Measurements from ENCODE around the gene GNA14. TPM values are rescaled to one million over a fixed set of nuclear protein-coding genes. Genes with fewer than 3 reads are reported as not detected.

Gene GNA14
- total RNA-seq, 1 experiment from 2014 or later = 0.37 TPM

DNA sequence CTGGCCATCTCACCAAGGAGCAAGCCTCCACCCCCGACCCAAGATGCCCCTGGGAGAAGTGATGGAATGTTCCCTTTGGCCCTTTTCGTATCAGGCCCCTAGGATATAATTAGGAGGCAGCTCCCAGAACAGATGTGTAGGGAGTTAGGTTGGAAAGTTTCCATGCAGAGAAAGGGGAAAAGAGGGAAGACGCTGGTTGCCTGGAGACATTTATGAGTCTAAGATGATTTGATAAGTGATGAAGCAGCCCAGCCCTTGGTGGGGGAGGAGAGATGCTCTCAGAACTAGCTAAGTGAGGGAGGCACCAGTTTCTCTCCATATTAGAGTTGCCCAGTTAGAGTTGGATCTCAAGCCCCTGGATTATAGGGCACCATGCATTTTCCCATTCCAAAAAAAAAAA, 137.5 kb downstream of the GNA14 start:
- no peak overlapping the region for H3T11ph ChIP-seq (ENCODE audit: low read length)
- H4K8ac ChIP-seq (replicated peaks; ENCODE audit: insufficient read length, low read depth, low read length) = no peak overlapping the region
- H4K5ac ChIP-seq (ENCODE audit: insufficient read length, low read depth, low read length) = no peak overlapping the region
- no CpG with 5 or more reads among the region's 3 CpGs for WGBS (ENCODE audit: extremely low coverage, insufficient read length, low lambda C conversion rate)
- Mint-ChIP-seq H3K4me3 (no peak overlapping the region), H3K4me1 (peaks cover 6 to 7% of the 10 kb centered on the region in 2 experiments; a peak in 2 of 4 replicates), H3K9me3 (no peaks in the 10 kb centered on the region), H3K27me3 (ENCODE audit: low read depth) (no peaks in the 10 kb centered on the region; the same call in 1 of the 2 replicates), H3K36me3 (ENCODE audit: insufficient read depth in 1 of 3, low read depth in 3 of 3) (no peaks in the 10 kb centered on the region), H3K27ac (no peak overlapping the region)
- H3K4ac ChIP-seq (ENCODE audit: low read depth, low read length) = no peak overlapping the region
- H3K79me2 ChIP-seq (ENCODE audit: insufficient read depth, low read length) = 0 out of 2 replicates have a peak, but pooled peaks cover 2% of the 10 kb centered on the region
- H4K20me1 ChIP-seq (ENCODE audit: control insufficient read depth, insufficient read depth, insufficient read length) = no peaks in the 10 kb centered on the region
- H3K4me1 ChIP-seq (ENCODE audit: insufficient read depth, low read length) = no peaks in the 10 kb centered on the region; the same call in 1 of the 2 replicates
- no peak for DNase-seq
- H2BK20ac ChIP-seq (ENCODE audit: low read depth, low read length, poor library complexity, severe bottlenecking) = no peak overlapping the region
- H2BK120ac ChIP-seq (ENCODE audit: low read depth, low read length, poor library complexity, severe bottlenecking) = no peak overlapping the region
- no peak overlapping the region for H3K14ac ChIP-seq (ENCODE audit: insufficient read depth, low read length)
- H3K79me1 ChIP-seq (ENCODE audit: insufficient read depth, low read depth, low read length, poor library complexity, severe bottlenecking) = no peaks in the 10 kb centered on the region
- no peaks in the 10 kb centered on the region for H3K23me2 ChIP-seq (ENCODE audit: insufficient read length, low read depth, low read length, poor library complexity, severe bottlenecking)
- no peak overlapping the region for H3K9ac ChIP-seq (ENCODE audit: extremely low read depth, insufficient read length, low read length)
- H3K27me3 ChIP-seq (ENCODE audit: insufficient read depth, low read length) = no peaks in the 10 kb centered on the region
- H3K18ac ChIP-seq (ENCODE audit: insufficient read length, low read depth, low read length) = no peak overlapping the region
- H2BK12ac ChIP-seq (ENCODE audit: insufficient read length, low read depth, low read length) = no peak overlapping the region
- H4K91ac ChIP-seq (ENCODE audit: insufficient read length, low read depth, low read length) = no peak overlapping the region
- H3K4me2 ChIP-seq (ENCODE audit: insufficient read depth, insufficient read length, low read length) = no peak overlapping the region
- H2BK15ac ChIP-seq (ENCODE audit: low read depth, low read length) = no peak overlapping the region
- H3K23ac ChIP-seq (ENCODE audit: insufficient read length, low read depth, low read length) = no peak overlapping the region
- TF ChIP-seq, protein P1, sequence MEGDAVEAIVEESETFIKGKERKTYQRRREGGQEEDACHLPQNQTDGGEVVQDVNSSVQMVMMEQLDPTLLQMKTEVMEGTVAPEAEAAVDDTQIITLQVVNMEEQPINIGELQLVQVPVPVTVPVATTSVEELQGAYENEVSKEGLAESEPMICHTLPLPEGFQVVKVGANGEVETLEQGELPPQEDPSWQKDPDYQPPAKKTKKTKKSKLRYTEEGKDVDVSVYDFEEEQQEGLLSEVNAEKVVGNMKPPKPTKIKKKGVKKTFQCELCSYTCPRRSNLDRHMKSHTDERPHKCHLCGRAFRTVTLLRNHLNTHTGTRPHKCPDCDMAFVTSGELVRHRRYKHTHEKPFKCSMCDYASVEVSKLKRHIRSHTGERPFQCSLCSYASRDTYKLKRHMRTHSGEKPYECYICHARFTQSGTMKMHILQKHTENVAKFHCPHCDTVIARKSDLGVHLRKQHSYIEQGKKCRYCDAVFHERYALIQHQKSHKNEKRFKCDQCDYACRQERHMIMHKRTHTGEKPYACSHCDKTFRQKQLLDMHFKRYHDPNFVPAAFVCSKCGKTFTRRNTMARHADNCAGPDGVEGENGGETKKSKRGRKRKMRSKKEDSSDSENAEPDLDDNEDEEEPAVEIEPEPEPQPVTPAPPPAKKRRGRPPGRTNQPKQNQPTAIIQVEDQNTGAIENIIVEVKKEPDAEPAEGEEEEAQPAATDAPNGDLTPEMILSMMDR (conservative IDR thresholded peaks at IDR 0.05) = no peak
- H3K9me3 ChIP-seq (ENCODE audit: control insufficient read depth, low read depth, low read length) = no peaks in the 10 kb centered on the region
- no peak overlapping the region for H2BK5ac ChIP-seq (ENCODE audit: insufficient read length, low read length)
- H2AFZ ChIP-seq (ENCODE audit: low read length) = no peak overlapping the region
- no peak overlapping the region for H3K27ac ChIP-seq (ENCODE audit: insufficient read length, low read depth, low read length)
- no peak overlapping the region for H3K56ac ChIP-seq (ENCODE audit: insufficient read length, low read depth, low read length)
- H2AK5ac ChIP-seq (ENCODE audit: insufficient read length, low read length) = no peak overlapping the region
